NCI-H460 (cell line): ENCODE data around the gene LRR1. TPM values are rescaled to one million over a fixed set of nuclear protein-coding genes. Genes with fewer than 3 reads are reported as not detected.

Source experiments
- small RNA-seq, 2 experiments: library from RNA; depleted of rRNA; stranded (forward); fragments of <200 nt; gene quantifications; one replicate each; pipeline ENCODE3, GENCODE V24; 2014
- total RNA-seq: library from RNA; depleted of rRNA; stranded (reverse); fragments of >200 nt; shearing (Covaris generic); gene quantifications from 2 replicates; pipeline ENCODE4 v1.2.3, GENCODE V29; 2014; rRNA removed

Gene LRR1
- total RNA-seq, 1 experiment from 2014 or later = 42.7 TPM

Small RNA genes lying within 50 kb of the gene (small RNA-seq; reads per million reads assigned to genes)
- gene AL139099.3 (0 reads per million in 2 experiments), gene AL139099.4 (0 reads per million in 2 experiments), gene RF00019 (0 reads per million in 2 experiments), gene RNA5SP384 (0 reads per million in 2 experiments)

Other genes starting within 250 kb of the LRR1 start
- 4,587 and 5,130 TPM in 2 replicates for gene RPS29, start 12.6 kb upstream of the LRR1 start, total RNA-seq
- 434 and 471 TPM in 2 replicates for gene RPL36AL, start 21.7 kb downstream of the LRR1 start, total RNA-seq
- gene MGAT2, start 21.9 kb downstream of the LRR1 start, total RNA-seq = 49.5 and 52.8 TPM in 2 replicates
- 15.9 and 16.2 TPM in 2 replicates for gene DNAAF2, start 36.3 kb downstream of the LRR1 start, total RNA-seq
- gene POLE2, start 89.3 kb downstream of the LRR1 start, total RNA-seq = 15.2 and 16.2 TPM in 2 replicates
- gene KLHDC1, start 94.2 kb downstream of the LRR1 start, total RNA-seq = 0.47 and 0.69 TPM in 2 replicates
- 62.1 and 83.0 TPM in 2 replicates for gene KLHDC2, start 169.2 kb downstream of the LRR1 start, total RNA-seq